ENCODE data around the gene BHMT.

BHMT gene

DNA sequence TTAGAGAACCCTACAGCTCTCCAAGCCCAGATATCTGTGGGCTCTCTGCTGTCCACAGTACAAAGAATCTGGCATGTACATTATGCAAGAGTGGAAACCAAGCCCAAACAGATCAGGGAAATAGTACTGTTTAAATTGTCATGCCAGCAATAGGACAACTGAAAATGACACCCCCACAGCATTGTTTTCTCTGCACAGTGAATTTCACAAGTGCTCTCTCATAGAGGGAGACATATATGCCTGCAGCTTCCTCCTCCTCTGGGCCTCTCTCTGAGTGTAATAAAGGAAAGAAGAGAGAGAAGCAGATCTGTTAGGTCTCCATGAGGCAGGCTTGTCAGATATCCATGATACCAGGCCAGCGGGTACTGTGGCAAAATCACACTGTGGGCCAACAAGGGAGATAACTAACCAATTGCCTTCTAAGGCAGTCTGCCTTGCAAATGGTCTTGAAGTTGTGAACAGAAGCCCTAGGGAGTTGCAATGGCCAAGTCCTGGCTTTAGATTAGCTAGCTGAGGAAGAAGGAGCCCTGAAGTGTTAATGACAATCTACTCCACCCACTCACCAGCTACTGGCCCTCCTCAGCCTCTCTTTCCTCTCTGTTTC, 69.9 kb downstream of the BHMT start:
- Histone ChIP-seq H3K27me3 (ENCODE audit: low read depth, low read length) (no peaks in the 10 kb centered on the region), H3K4me1 (ENCODE audit: control insufficient read depth in 1 of 2, insufficient read depth in 2 of 2, low read length in 2 of 2) (no peaks in the 10 kb centered on the region), H3K36me3 (ENCODE audit: control insufficient read depth in 1 of 2, insufficient read depth in 2 of 2, low read length in 2 of 2) (no peaks in the 10 kb centered on the region), H3K9me3 (ENCODE audit: control insufficient read depth in 1 of 2, low read length in 2 of 2) (no peaks in the 10 kb centered on the region), H3K4me3 (ENCODE audit: low read depth in 1 of 2, low read length in 2 of 2) (no peak overlapping the region), H3K27ac (ENCODE audit: low read length) (no peak overlapping the region)
